Stimulated activated CD4-positive, alpha-beta T cell treated with anti-CD3 and anti-CD28 coated beads, TNF-alpha, amount 100 ng/mL, for 1 hour (primary cell): ENCODE measurements around the gene FYTTD1.

Experiments used
- DNase-seq, 3 donors: peaks; one replicate each; pipeline ENCODE4 v3.0.0-alpha.2; 2020; ENCODE audit warnings: low read depth in 3 of 3, low spot score in 1 of 3

Gene FYTTD1

GRCh38 chr3:197736491-197737318, 13.0 kb upstream of the FYTTD1 start, which contains the start of gene RUBCN:
Gene RUBCN (minus strand): TSS chr3:197736904. CDS start chr3:197736719, 185 bp downstream.
- DNase-seq = peak; percentile 69 to 82 (median 80)

- DNase-seq = no peak
Observed at GRCh38 chr3:197737319-197737649, 12.4 kb upstream of the FYTTD1 start.

GRCh38 chr3:197737749-197738462, 11.8 kb upstream of the FYTTD1 start:
- no peak for DNase-seq

- no peak for DNase-seq
Observed at GRCh38 chr3:197742787-197743186, 6.9 kb upstream of the FYTTD1 start.

- DNase-seq = no peak
Observed at GRCh38 chr3:197746209-197746608, 3.5 kb upstream of the FYTTD1 start.

GRCh38 chr3:197746801-197747237, 2.9 kb upstream of the FYTTD1 start:
- no peak for DNase-seq

GRCh38 chr3:197748597-197749314, 927 bp upstream of the FYTTD1 start:
- DNase-seq = no peak

- no peak for DNase-seq
Observed at GRCh38 chr3:197749315-197749600, 425 bp upstream of the FYTTD1 start.

GRCh38 chr3:197750396-197750831, 731 bp downstream of the FYTTD1 start:
- peak in 1 of 3 donors; percentile 21 for DNase-seq

- peak in 1 of 3 donors; percentile 9 for DNase-seq
Observed at GRCh38 chr3:197750858-197751737, 1.4 kb downstream of the FYTTD1 start.

- no peak for DNase-seq
Observed at GRCh38 chr3:197752107-197752506, 2.4 kb downstream of the FYTTD1 start.

- DNase-seq = no peak
Observed at GRCh38 chr3:197753263-197753662, 3.6 kb downstream of the FYTTD1 start.

- no peak for DNase-seq
Observed at GRCh38 chr3:197756704-197757103, 7.0 kb downstream of the FYTTD1 start.

- no peak for DNase-seq
Observed at GRCh38 chr3:197758512-197758911, 8.8 kb downstream of the FYTTD1 start.

- no peak for DNase-seq
Observed at GRCh38 chr3:197761784-197762183, 12.1 kb downstream of the FYTTD1 start.

- no peak for DNase-seq
Observed at GRCh38 chr3:197775317-197775716, 25.6 kb downstream of the FYTTD1 start.

- DNase-seq = no peak
Observed at GRCh38 chr3:197782230-197782629, 32.5 kb downstream of the FYTTD1 start.

GRCh38 chr3:197784019-197784585, 34.4 kb downstream of the FYTTD1 start:
- DNase-seq = no peak

- no peak for DNase-seq
Observed at GRCh38 chr3:197787412-197787811, 37.7 kb downstream of the FYTTD1 start.

GRCh38 chr3:197789309-197789708, 39.6 kb downstream of the FYTTD1 start:
- DNase-seq = no peak

- DNase-seq = no peak
Observed at GRCh38 chr3:197790033-197790432, 40.4 kb downstream of the FYTTD1 start.
